GM06990 (cell line): ENCODE results near the gene POR.
A peak's percentile ranks its signal among the peaks of the same experiment; 100 is the strongest.

Source experiments
- DNase-seq: peaks from one replicate; pipeline ENCODE4 v3.0.0-alpha.2; 2011; ENCODE audit not compliant: insufficient read length; ENCODE audit errors: extremely low read depth
- H3K27me3 ChIP-seq: replicated peaks from 2 replicates; pipeline ENCODE4 v1.6.0; 2011; ENCODE audit warnings: low read length; ENCODE audit not compliant: control insufficient read depth, insufficient read depth
- H3K36me3 ChIP-seq: 2 replicates; pipeline ENCODE4 v1.5.1; 2011; ENCODE audit warnings: low read length; ENCODE audit not compliant: control insufficient read depth, insufficient read depth
- H3K4me3 ChIP-seq: replicated peaks from 2 replicates; pipeline ENCODE4 v1.5.1; 2011; ENCODE audit warnings: low read depth, mild to moderate bottlenecking, control low read depth, low read length
- CTCF ChIP-seq: IDR thresholded peaks from 2 replicates; pipeline ENCODE4 v1.5.1; 2011; ENCODE audit warnings: low read length, control low read depth, mild to moderate bottlenecking, inconsistent platforms; ENCODE audit not compliant: insufficient read depth, poor library complexity, severe bottlenecking

The POR gene

DNA sequence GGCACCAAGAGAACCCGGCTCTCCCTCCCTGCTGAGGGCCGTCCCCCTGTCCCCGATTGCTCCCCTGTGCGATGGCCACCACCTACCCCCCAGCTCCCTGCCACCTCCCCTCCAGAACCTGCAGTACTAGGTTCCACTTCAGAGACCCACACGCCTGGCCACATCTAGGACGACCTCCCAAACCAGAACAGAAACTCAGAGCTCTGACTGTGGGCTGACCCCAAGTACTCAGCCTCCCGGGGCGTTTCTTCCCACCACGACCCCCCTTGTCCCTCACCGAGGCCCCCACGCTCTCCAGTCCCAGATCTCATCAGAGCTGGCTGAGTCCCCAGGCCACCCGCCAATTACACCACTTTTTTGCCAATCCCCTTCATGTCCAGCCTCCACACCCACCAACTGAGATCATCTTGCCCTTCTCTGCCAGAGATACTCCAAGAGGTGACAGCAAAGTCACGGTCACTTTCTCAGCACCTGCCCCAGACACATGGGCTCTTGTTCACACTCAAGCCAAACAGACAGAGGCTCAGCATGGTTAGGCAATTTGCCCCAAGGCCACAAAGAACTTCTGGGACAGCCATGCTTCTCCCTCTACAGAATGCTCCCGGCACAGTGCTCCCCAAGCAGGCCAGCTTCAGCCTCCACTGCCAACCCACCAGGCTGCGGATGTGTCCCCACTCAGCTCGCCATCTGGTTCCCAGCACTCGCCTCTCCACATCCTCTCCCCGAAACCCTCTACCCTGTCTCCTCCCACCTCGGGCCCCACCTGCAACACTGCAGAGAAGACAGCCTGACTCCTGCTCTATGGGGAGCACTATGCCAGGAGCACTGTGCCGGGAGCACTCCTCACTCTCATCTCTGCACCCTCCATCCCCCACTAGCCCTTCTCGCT lies 74.8 kb downstream of the POR start:
- DNase-seq = no peak
- peaks cover 13% of the 10 kb centered on the region for H3K36me3 ChIP-seq
- no peaks in the 10 kb centered on the region for H3K27me3 ChIP-seq
- no peak overlapping the region for H3K4me3 ChIP-seq
- TF ChIP-seq CTCF = no peak

DNA sequence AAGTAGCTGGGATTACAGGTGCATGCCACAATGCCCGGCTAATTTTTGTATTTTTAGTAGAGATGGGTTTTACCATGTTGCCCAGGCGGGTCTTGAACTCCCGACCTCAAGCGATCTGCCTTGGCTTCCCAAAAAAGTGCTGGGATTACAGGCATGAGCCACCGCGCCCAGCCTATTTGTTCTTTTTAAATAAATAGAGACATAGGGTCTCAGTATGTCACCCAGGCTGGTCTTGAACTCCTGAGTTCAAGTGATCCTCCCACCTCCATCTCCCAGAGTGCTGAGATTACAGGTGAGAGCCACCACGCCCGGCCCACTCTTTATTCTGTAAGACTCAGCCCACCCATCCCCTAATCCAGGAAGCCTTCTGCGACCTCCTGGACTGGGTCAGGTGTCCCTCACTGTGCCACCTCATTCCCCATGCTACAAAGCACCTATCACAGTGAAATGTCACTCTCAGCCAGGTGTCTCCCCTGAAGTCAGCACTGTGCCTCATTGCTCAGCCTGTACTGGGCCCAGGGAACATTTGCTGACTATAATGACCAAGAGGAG lies 76.7 kb downstream of the POR start:
- Histone ChIP-seq H3K4me3 (no peak overlapping the region), H3K36me3 (peaks cover 8% of the 10 kb centered on the region), H3K27me3 (no peaks in the 10 kb centered on the region)
- no peak for DNase-seq
- no peak for TF ChIP-seq CTCF

DNA sequence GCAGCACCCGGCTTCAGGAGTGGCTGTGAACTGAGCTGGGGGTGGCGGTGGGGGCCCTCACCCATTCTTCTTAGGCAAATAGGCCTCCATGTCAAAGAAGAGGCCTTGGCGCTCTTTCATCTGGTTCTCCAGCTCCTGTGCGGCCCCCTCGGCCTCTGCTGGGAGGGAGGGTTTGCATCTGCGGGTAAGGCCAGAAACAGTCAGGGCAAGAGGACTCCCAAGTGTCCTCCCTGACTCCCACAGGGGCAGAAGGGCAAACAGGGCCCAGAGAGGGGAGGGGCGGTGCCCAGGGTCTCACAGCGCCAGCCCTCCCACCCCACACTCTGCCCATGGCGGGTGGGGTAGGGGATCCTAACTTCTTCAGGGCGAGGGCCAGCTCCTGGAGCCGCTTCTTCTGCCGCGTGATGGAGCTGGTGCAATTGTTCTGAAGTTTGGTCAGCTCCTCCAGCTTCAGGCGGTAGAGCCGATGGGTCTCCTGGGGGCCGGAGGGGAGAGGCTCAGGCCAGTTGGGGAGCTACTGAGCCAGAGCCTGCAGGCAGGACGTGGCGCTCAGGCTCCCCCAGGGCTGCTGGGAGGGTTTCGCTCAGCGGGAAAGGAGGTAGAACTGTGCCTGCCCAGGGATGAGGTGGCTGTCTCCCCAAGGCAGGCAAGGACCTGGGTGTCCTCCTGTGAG lies 77.3 kb downstream of the POR start:
- peaks cover 9% of the 10 kb centered on the region for H3K36me3 ChIP-seq
- DNase-seq = no peak
- no peaks in the 10 kb centered on the region for H3K27me3 ChIP-seq
- H3K4me3 ChIP-seq = no peak overlapping the region
- TF ChIP-seq CTCF = no peak

- peaks cover 6% of the 10 kb centered on the region for H3K36me3 ChIP-seq
- no peak for DNase-seq
- no peak for TF ChIP-seq CTCF
- H3K27me3 ChIP-seq = no peaks in the 10 kb centered on the region
- peak overlapping the region; percentile 91 for H3K4me3 ChIP-seq
Measured at GRCh38 chr7:75993689-75994387, 78.9 kb downstream of the POR start.

- Histone ChIP-seq H3K27me3 (no peaks in the 10 kb centered on the region), H3K4me3 (peak within 1 kb of the TSS; percentile 91), H3K36me3 (peaks cover 6% of the 10 kb centered on the region)
- DNase-seq = peak; percentile 90
- TF ChIP-seq CTCF = peak; percentile 19
Measured at GRCh38 chr7:75994388-75995051, 79.6 kb downstream of the POR start, which contains the start of gene TMEM120A. TMEM120A (minus strand) TSS chr7:75994595; CDS start chr7:75994570, 25 bp downstream.
